ENCODE data around the gene BHLHA9.
"Not testable (repeated sequence)": the region's sequence is repeated elsewhere in the genome, so short reads cannot be mapped to it uniquely, and the experiment has no call there.

BHLHA9 gene

DNA sequence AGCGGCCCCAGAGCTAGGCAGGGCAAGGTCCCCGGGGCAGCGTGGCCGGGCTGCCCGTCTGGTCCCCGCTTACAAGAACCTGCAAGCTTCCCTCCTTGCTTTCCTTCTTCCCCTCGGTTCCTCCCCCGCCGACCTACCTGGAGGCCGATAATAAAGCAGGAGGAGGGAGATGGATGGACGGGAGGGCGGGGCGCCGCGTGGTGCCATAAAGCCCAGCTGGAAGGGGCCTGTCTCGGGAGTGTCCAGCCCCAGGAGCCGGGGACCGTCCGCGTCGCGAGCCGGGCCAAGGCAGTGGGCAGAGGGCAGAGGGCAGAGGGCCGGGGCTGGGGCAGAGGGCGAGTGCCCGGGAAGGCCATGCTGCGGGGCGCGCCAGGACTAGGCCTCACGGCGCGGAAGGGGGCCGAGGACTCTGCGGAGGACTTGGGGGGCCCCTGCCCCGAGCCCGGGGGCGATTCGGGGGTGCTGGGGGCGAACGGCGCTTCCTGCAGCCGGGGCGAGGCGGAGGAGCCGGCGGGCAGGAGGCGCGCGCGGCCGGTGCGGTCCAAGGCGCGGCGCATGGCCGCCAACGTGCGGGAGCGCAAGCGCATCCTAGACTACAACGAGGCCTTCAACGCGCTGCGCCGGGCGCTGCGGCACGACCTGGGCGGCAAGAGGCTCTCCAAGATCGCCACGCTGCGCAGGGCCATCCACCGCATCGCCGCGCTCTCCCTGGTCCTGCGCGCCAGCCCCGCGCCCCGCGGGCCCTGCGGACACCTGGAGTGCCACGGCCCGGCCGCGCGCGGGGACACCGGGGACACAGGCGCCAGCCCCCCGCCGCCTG is at the start of gene BHLHA9:
BHLHA9 (plus strand) TSS at position 235 of the 820 bp plus-strand sequence; CDS start at position 355, 120 bp downstream.
- no peak for DNase-seq (ENCODE audit: low spot score)

DNA sequence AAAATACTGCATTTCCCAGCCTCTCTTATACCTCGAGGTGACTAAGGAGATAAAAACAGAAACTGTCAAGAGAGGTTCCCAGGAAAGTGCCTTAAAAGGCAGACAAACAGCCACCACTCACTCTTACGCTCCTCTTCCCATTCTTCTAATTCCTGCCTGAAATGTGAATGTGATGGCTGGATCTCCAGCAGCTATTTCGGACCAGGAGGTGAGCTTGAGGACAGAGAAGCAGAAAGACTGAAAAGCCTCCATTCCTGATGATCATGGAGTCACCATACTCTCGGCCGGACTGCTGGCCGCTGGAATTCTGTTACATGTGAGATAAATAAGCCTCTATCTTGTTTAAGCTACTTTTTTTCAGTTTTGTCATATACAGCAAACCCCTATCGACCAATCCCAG is 49.0 kb upstream of the BHLHA9 start:
- DNase-seq (ENCODE audit: low spot score) = no peak

DNA sequence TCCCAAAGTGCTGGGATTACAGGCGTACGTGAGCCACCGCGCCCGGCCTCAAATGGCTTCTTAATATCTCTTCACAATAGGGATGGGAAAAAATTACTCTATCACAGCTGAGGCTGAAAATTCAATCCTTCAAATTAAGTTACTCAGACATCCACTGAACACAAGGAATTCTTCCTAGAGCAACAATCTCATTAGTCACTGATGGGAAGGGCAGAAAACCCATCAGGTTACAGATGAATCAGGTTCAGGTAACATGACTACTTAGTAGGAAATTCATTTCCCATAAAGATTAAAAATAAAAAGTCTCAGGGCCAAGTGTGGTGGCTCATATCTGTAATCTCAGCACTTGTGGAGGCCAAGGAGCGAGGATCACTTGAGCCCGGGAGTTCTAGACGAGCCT is 47.9 kb upstream of the BHLHA9 start:
- no peak for DNase-seq (ENCODE audit: low spot score)

DNA sequence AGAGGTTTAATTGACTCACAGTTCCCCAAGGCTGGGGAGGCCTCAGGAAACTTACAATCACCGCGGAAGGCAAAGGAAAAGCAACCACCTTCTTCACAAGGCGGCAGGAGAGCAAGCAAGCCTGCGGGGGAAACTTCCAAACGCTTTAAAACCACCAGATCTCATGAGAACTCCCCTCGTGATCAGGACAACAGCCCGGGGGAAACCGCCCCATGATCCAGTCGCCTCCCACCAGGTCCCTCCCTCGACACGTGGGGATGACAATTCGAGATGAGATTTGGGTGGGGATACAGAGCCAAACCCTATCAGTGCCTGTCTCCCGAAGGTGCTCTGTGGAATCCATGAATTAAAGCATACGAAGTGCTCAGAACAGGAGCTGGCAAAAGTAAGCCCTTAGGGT is 46.6 kb upstream of the BHLHA9 start:
- DNase-seq (ENCODE audit: low spot score) = no peak

DNA sequence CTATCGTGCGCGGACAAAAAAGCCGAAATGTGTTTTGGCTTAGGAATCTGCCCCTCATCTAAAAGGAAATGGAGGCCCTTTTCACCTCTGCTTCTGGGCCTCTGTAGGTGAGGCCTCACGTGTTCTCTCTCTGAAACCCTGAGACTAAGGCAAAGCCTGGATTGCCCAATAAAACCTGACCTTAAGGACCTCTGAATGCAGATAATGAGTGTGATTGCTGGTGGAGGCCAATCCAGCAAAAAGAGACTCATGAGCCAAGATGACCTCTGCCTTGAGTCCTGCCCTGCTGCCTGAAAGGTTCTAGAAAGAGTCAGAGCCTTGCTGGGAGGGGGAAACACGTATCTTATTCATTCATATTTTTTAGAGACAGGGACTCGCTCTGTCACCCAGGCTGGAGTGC is 45.9 kb upstream of the BHLHA9 start:
- no peak for DNase-seq (ENCODE audit: low spot score)

DNA sequence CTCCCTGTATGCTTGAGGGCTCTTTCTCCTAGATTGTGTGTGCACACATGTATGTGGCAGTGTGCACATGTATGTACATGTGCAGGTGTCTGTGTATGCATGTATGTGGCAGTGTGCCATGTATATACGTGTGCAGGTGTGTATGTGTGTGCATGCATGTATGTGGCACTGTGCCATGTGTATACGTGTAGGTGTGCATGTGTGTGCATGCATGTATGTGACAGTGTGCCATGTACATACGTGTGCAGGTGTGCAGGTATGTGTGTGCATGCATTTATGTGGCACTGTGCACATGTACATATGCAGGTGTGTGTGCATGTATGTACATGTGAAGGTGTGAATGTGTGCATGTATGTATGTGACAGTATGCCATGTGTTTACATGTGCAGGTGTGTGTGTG is 43.9 kb upstream of the BHLHA9 start:
- DNase-seq (ENCODE audit: low spot score) = no peak

DNA sequence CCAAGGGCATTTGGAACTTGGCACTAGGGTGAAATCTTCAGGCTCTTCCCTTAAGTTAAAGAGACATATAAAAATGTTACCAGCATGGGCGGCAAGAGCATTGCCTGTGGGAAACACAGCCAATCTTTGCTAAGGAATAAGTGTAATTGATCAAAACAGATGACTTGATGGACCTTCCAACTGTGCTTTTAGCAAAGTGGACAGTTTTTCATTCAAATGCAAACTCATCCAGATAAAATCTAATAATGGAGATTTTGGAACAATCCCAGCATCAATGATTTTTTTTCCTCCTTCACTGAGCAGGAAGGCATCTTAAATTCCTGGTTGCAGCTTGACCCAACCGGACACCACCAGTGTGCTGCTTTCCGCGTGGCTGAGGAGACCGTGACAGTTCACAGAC is 42.9 kb upstream of the BHLHA9 start:
- DNase-seq (ENCODE audit: low spot score) = no peak

DNA sequence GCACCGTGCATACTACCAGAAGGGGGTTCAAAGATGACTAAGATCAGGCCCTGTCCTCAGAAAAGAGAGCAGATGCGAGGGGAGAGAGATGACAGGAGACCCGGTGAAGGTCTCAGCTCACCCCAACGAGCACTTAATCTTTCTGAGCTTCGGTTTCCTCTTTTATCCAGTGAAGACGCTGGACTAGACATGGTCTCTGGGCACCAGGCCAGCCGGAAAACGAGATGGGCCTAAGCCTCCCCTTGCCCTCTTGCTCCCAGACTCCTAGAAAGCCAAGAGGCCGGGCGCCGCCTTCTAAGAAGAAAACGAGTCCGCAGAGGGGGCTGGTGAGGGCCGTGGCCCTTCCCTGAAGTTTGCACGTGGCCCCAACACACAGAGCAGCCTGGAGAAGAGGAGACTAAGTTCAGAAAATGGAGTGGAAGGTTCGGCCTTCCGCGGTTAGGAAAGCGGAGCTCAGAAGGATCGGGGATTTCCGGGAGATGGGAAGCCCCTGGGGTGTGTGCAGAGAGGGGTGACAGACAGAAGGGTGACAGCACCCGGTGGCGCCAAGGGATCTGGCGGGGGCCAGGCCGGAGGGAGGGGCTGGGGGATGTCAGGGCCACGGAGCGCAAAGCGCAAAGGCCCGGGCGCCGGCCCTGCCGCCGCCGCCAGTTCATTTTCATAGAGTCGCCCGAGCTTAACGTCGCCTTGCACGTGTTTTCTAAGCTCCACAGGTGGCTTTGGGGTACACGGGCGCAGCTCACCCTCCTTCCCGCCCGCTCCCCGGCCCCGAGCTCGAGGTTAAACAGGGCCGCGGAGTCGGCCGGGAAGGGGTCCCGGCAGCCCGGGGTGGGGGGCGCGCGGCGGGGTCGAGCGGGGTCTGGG is 42.1 kb upstream of the BHLHA9 start:
- no peak for DNase-seq (ENCODE audit: low spot score)

DNA sequence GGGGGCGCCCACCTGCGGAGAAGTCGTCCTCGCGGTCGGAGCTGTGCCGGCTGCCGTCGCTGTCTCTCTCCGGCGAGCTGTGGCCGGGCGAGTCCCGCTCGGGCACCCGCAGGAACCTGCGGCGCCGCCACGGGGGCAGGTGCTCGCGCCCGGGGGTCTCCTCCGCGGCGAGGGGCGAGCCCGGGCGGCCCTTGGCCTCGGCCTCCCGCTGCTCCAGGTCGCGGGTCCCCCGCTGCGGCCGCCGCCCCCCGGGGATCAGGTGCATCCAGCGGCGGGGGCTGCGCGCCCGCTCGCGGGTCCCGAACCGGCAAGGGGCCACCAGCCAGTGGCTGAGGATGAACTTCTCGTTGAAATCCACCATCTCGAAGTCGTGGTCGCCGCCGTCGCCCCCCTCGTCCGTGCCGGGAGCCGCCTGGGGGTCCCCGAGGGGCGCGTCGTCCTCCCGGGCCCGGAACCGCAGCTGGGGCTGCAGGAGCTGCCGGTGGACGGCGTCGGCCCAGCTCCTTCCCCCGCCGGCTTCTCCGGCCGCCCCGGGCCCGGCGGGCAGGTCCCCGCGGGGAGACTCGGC is 41.4 kb upstream of the BHLHA9 start:
- no peak for DNase-seq (ENCODE audit: low spot score)

DNA sequence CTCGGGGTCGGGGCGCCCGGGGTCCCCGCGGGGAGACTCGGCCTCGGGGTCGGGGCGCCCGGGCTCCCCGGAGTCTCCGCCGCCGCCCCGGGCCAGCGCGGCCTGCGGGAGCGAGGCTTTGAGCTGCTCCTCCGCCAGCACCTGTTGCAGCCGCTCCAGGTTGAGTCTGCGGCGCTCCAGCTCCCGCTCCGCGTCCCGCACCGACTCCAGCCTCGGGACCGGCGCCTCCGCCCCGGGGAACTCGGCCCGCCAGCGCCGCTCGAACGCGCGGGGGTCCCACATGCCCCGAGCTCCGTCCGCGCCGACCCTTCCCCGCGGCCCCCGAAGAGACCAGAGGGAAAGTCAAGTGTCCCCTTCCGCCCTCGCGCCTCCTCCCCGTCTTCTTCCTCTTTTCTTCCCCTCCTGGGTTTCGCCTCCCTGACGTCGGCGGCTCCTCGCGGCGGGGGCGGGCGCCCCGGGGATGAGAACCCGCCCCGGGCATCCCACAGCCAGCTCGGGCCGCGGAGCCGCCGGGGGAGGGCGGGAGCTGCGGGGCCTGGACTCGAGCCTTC is 40.8 kb upstream of the BHLHA9 start:
- DNase-seq (ENCODE audit: low spot score) = peak; percentile 76

DNA sequence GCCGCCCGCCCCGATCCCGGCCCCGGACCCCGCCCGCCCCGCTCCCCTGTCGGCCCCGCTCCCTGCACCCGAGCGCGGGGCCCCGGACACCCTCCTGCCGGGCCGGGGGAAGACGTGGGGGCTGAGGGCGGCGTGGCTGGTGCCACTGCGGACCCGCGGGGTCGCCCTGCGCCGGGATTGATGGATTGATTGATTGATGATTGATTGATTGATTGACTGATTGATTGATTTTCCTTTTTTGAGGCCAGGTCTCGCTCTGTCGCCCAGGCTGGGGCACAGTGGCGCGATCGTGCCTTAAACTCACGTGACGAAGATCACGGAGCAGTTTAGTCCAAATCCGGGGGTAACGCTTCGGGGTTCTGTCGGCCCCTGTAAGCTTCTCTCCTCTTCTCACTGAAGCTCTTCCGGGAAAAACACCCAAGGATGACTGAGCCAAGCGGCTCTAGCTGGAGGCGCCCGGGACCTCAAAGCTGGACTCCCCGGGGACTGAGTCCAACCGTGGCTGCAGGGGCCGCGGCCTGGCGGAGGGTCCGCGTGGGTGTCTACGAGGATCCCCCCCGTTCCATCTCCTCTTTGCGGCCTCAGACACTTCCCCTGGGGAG is 40.2 kb upstream of the BHLHA9 start:
- no peak for DNase-seq (ENCODE audit: low spot score)

DNA sequence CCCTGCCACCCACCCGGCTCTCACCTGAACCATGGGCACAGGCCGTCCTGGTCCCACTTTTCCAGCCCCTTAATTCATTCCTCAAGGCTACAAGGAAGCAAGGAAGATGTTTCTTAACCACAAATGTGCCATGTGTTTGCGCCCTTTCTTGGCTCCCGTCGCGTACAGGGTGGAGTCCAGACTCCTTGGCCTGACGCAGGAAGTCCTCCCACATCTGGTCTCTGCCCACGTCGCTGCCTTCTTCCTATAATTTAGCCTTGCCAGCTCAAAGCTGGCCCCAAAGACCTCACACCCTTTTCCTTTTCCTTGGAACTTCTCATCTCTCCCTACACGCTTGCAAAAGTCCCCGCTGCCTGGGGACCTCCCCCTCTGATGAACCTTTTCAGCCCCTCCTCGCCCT is 38.8 kb upstream of the BHLHA9 start:
- no peak for DNase-seq (ENCODE audit: low spot score)

DNA sequence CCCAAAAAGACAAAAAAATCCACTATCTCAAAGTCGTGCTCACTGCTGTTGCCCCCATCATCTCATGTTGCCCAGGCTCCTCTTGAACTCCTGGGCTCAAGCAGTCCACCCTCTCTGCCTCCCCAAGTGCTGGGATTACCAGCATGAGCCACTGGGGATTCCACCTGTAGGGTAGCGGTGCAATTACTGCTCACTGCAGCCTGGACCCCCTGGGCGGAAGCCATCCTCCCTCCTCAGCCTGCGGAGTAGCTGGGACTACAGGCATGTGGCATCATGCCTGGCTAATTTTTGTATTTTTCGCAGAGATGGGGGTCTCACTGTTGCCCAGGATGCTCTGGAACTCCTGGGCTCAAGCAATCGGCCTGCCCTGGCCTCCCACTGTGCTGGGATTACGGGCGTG is 37.9 kb upstream of the BHLHA9 start:
- no peak for DNase-seq (ENCODE audit: low spot score)

DNA sequence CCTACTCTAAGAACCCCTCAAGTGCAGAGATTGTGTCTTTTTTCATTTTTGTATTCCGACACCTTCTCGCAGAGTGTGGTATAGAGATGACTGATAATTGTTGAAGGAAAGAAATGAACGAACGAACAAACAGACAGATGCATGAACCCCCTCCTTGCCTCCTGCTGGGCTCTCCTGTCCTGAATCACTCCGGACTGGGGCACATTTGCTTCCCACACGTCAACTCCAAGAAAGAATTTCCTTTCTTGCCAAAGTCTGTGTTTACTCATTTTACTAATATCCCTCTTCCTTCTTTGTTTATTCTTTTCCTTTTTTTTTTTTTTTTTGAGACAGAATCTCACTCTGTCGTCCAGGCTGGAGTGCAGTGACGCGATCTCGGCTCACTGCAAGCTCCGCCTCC is 37.5 kb upstream of the BHLHA9 start:
- peak; percentile 76 for DNase-seq (ENCODE audit: low spot score)

DNA sequence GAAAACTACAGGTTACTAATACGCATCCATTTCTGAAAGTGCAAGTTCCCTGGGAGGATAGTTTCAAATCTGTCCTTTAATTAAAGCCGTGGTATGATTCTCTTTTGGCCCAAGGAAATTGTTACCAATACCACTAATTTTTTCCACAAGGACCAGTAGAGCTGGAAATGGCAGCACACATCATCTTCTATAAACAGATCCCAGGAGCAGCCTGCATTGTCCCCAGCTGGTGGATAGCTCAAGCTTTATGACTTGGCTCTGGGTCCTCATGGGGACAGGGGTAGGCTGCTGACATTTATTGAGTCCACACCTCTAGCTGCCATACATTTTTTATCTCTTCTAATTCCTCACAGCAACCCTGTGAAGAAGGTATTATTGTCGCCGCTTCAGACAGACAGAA is 35.8 kb upstream of the BHLHA9 start:
- no peak for DNase-seq (ENCODE audit: low spot score)

DNA sequence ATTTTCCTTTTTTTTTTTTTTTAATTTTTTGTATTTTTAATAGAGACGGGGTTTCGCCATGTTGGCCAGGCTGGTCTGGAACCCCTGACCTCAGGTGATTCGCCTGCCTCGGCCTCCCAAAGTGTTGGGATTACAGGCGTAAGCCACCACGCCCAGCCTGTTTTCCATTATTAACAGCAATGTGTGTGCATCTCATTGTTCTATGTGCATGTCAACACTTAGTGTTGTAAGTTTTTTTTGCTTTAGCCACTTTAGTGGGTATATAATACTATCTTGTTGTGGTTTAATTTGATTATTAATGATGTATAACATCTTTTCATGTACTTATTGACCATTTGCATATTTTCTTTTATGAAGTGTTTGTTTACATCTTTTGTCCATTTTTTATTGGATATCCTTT is 32.8 kb upstream of the BHLHA9 start:
- no peak for DNase-seq (ENCODE audit: low spot score)

DNA sequence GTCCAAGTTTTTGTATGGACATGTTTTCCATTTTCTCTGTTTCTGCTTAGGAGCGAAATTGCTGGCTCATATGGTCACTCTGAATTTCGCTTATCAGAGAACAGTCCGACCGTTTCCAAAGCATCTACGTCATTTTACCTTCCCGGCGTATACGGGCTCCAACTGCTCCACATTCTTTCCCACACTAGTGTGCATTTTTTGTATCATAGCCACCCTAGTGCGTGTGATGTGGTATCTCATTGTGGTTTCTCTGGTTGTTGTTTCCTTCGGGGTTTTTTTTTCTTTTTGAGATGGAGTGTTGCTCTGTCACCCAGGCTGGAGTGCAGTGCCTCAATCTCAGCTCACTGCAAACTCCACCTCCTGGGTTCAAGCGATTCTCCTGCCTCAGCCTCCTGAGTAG is 31.0 kb upstream of the BHLHA9 start:
- no peak for DNase-seq (ENCODE audit: low spot score)

DNA sequence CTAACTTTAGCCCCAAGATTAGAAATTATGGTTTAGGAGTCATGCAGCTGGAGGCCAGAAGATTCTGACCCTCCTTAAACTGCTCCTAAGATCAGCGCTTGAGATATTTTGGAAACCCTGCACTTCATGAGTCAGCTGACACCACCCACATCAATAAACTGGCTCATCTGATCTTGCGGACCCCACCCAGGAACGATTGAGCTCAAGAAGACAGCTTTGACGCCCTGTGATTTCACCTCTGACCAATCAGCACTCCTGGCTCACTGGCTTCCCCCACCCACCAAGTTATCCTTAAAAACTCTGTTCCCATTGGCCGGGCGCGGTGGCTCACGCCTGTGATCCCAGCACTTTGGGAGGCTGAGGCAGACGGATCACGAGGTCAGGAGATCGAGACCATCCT is 29.8 kb upstream of the BHLHA9 start:
- not testable (repeated sequence) for DNase-seq (ENCODE audit: low spot score)

DNA sequence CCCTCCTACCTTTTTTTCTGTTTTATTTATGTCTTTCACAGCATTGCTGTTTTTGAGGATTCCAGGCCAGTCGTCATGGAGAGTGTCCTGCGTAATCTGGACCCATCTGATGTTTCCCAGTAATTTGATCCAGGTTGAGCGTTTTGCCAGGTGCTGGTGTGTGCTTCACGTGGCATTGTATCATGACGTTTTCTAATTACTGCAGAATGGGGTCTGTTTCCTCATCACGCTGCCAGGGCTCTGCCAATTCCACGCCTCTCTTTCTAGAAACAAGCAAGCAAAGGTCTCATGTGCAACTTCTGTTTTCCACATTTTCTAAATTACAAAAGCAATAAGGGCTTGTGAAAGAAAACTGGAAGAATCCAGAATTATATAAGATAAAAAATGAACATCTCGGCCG is 28.3 kb upstream of the BHLHA9 start:
- DNase-seq (ENCODE audit: low spot score) = no peak

DNA sequence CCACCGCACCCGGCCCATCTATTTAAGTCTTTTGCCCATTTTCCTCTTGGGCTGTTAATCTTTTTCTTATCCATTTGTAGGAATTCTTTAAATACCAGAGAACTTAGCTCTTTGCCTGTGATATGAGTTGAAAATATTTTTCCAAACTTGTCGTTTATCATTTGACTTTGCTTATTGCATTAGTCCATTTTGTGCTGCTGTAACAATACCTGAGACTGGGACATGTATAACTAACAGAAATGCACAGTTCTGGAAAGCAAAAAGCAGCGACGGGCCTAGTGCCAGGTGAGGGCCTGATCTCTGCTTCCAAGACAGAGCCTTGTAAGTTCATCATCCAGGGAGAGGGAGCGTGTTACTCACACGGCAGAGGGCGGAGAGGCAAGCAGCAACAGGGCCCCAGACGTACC is 25.6 kb upstream of the BHLHA9 start:
- DNase-seq (ENCODE audit: low spot score) = no peak

DNA sequence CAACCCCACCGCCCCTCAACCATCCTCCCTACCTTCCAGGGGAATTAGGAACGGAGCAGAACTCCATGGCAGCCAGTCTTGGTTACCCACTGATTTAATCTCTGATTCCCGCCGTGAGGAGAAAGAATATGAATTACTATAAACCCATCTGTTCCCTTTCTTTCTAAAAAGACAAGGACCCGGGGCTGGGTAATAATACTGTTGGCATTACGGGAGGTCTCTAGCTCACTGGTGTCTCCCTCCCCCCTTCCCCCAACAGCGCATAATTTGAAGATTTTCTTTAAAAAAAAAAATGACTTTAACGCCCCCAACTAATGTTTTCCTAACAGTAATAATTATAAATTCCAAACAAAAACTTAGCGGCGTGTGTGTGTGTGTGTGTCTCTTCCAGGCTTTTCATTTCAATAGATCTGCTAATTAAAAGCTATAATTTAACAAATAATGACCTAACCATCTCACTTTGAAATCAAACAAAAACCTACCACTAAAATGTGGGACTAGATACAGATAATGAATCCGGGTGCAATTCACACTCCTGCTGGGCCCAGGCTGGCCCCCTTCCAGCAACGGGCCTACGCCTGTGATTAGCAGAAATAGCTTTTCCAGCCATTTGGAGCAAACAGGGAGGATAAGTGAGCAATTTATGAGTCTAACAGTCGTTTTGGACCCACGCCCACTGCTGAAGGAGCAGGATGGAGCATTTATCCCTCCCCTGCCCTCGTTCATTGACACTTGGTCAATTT is 18.2 kb upstream of the BHLHA9 start:
- DNase-seq (ENCODE audit: low spot score) = no peak

DNA sequence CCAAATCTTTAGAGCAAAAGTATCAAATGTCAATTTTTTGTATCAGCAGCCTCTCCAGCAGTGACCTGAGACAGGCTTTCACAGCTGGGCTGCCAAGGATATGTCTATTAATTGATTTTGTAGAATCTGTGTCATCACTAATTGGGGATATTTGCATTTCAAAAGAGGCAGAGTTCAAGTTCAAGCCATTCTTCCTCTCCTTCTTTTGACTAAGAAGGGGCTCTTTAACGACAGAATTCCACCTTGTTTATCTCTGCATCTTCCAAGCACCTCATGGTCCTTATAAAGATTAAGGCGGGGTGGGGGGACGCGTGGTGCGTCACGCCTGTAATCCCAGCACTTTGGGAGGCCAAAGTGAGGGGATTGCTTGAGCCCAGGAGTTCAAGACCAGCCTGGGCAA is 15.2 kb upstream of the BHLHA9 start:
- DNase-seq (ENCODE audit: low spot score) = no peak

Measured in AG08396 (cell line).